Measurements from ENCODE around the gene TTC21A. TPM values are rescaled to one million over a fixed set of nuclear protein-coding genes. Genes with fewer than 3 reads are reported as not detected.

The TTC21A gene
- total RNA-seq, 1 donor from 2014 or later: 12.3 TPM

GRCh38 chr3:39132096-39133092 lies 24.9 kb downstream of the TTC21A start:
- Mint-ChIP-seq H3K4me3 (no peak overlapping the region), H3K9me3 (no peaks in the 10 kb centered on the region), H3K4me1 (peaks cover 37% of the 10 kb centered on the region), H3K36me3 (no peaks in the 10 kb centered on the region), H3K27ac (peak overlapping the region; percentile 84), H3K27me3 (ENCODE audit: low read depth) (no peaks in the 10 kb centered on the region)
- no peak for DNase-seq (ENCODE audit: low spot score in 2 of 2, unreplicated experiment in 2 of 2)
- TF ChIP-seq, protein P1, sequence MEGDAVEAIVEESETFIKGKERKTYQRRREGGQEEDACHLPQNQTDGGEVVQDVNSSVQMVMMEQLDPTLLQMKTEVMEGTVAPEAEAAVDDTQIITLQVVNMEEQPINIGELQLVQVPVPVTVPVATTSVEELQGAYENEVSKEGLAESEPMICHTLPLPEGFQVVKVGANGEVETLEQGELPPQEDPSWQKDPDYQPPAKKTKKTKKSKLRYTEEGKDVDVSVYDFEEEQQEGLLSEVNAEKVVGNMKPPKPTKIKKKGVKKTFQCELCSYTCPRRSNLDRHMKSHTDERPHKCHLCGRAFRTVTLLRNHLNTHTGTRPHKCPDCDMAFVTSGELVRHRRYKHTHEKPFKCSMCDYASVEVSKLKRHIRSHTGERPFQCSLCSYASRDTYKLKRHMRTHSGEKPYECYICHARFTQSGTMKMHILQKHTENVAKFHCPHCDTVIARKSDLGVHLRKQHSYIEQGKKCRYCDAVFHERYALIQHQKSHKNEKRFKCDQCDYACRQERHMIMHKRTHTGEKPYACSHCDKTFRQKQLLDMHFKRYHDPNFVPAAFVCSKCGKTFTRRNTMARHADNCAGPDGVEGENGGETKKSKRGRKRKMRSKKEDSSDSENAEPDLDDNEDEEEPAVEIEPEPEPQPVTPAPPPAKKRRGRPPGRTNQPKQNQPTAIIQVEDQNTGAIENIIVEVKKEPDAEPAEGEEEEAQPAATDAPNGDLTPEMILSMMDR (IDR thresholded peaks at IDR 0.05; ENCODE audit: unreplicated experiment): no peak

- Mint-ChIP-seq H3K4me3 (no peak overlapping the region), H3K36me3 (peaks cover 4% of the 10 kb centered on the region), H3K9me3 (no peaks in the 10 kb centered on the region), H3K27ac (no peak overlapping the region), H3K27me3 (ENCODE audit: low read depth) (no peaks in the 10 kb centered on the region), H3K4me1 (peaks cover 33% of the 10 kb centered on the region)
- DNase-seq (ENCODE audit: low spot score in 2 of 2, unreplicated experiment in 2 of 2): no peak
- TF ChIP-seq, protein P1 (IDR thresholded peaks at IDR 0.05; ENCODE audit: unreplicated experiment): no peak
Measured at GRCh38 chr3:39133093-39133490, 25.6 kb downstream of the TTC21A start.

- no peak for DNase-seq (ENCODE audit: low spot score in 2 of 2, unreplicated experiment in 2 of 2)
- Mint-ChIP-seq H3K4me1 (peaks cover 33% of the 10 kb centered on the region), H3K9me3 (no peaks in the 10 kb centered on the region), H3K4me3 (no peak overlapping the region), H3K36me3 (peaks cover 4% of the 10 kb centered on the region), H3K27ac (no peak overlapping the region), H3K27me3 (ENCODE audit: low read depth) (no peaks in the 10 kb centered on the region)
- TF ChIP-seq, protein P1 (IDR thresholded peaks at IDR 0.05; ENCODE audit: unreplicated experiment): no peak
Measured at GRCh38 chr3:39133822-39134221, 26.3 kb downstream of the TTC21A start.

- peaks cover 4% of the 10 kb centered on the region for H3K36me3 Mint-ChIP-seq
- DNase-seq (ENCODE audit: low spot score in 2 of 2, unreplicated experiment in 2 of 2): no peak
- no peak overlapping the region for H3K4me3 Mint-ChIP-seq
- TF ChIP-seq, protein P1 (IDR thresholded peaks at IDR 0.05; ENCODE audit: unreplicated experiment): no peak
- no peaks in the 10 kb centered on the region for H3K9me3 Mint-ChIP-seq
- H3K27me3 Mint-ChIP-seq (ENCODE audit: low read depth): no peaks in the 10 kb centered on the region
- H3K4me1 Mint-ChIP-seq: peaks cover 34% of the 10 kb centered on the region
- no peak overlapping the region for H3K27ac Mint-ChIP-seq
Measured at GRCh38 chr3:39134305-39134704, 26.8 kb downstream of the TTC21A start.

GRCh38 chr3:39135170-39135805 lies 27.8 kb downstream of the TTC21A start:
- Mint-ChIP-seq H3K27me3 (ENCODE audit: low read depth) (no peaks in the 10 kb centered on the region), H3K9me3 (no peaks in the 10 kb centered on the region), H3K27ac (no peak overlapping the region), H3K4me3 (no peak overlapping the region), H3K36me3 (peaks cover 4% of the 10 kb centered on the region), H3K4me1 (peaks cover 37% of the 10 kb centered on the region)
- DNase-seq (ENCODE audit: low spot score in 2 of 2, unreplicated experiment in 2 of 2): no peak
- TF ChIP-seq, protein P1 (IDR thresholded peaks at IDR 0.05; ENCODE audit: unreplicated experiment): no peak
